ENCODE measurements around the gene ZDHHC6. TPM values are rescaled to one million over a fixed set of nuclear protein-coding genes. Genes with fewer than 3 reads are reported as not detected.
"Not testable (repeated sequence)": the region's sequence is repeated elsewhere in the genome, so short reads cannot be mapped to it uniquely, and the experiment has no call there.

Gene ZDHHC6
- total RNA-seq, 1 donor from 2014 or later = 33.0 TPM

GRCh38 chr10:112393827-112394226 is 52.9 kb downstream of the ZDHHC6 start:
- Mint-ChIP-seq H3K27ac (ENCODE audit: unreplicated experiment) (no peak overlapping the region), H3K4me3 (ENCODE audit: unreplicated experiment) (no peak overlapping the region), H3K27me3 (ENCODE audit: unreplicated experiment) (no peaks in the 10 kb centered on the region), H3K9me3 (ENCODE audit: unreplicated experiment) (no peaks in the 10 kb centered on the region), H3K36me3 (ENCODE audit: unreplicated experiment) (no peaks in the 10 kb centered on the region), H3K4me1 (ENCODE audit: low read depth, unreplicated experiment) (no peaks in the 10 kb centered on the region)
- no peak for DNase-seq
- TF ChIP-seq CTCF (IDR thresholded peaks at IDR 0.05; ENCODE audit: partially characterized antibody, unreplicated experiment) = no peak

GRCh38 chr10:112393341-112393740 is 53.4 kb downstream of the ZDHHC6 start:
- Mint-ChIP-seq H3K36me3 (ENCODE audit: unreplicated experiment) (no peaks in the 10 kb centered on the region), H3K4me1 (ENCODE audit: low read depth, unreplicated experiment) (no peaks in the 10 kb centered on the region), H3K9me3 (ENCODE audit: unreplicated experiment) (no peaks in the 10 kb centered on the region), H3K27me3 (ENCODE audit: unreplicated experiment) (no peaks in the 10 kb centered on the region), H3K27ac (ENCODE audit: unreplicated experiment) (no peak overlapping the region), H3K4me3 (ENCODE audit: unreplicated experiment) (no peak overlapping the region)
- no peak for TF ChIP-seq CTCF (IDR thresholded peaks at IDR 0.05; ENCODE audit: partially characterized antibody, unreplicated experiment)
- DNase-seq = no peak

GRCh38 chr10:112390125-112390703 is 56.5 kb downstream of the ZDHHC6 start:
- Mint-ChIP-seq H3K27me3 (ENCODE audit: unreplicated experiment) (no peaks in the 10 kb centered on the region), H3K9me3 (ENCODE audit: unreplicated experiment) (no peaks in the 10 kb centered on the region), H3K27ac (ENCODE audit: unreplicated experiment) (no peak overlapping the region), H3K4me3 (ENCODE audit: unreplicated experiment) (no peak overlapping the region), H3K36me3 (ENCODE audit: unreplicated experiment) (no peaks in the 10 kb centered on the region), H3K4me1 (ENCODE audit: low read depth, unreplicated experiment) (no peaks in the 10 kb centered on the region)
- DNase-seq = no peak
- no peak for TF ChIP-seq CTCF (IDR thresholded peaks at IDR 0.05; ENCODE audit: partially characterized antibody, unreplicated experiment)

DNA sequence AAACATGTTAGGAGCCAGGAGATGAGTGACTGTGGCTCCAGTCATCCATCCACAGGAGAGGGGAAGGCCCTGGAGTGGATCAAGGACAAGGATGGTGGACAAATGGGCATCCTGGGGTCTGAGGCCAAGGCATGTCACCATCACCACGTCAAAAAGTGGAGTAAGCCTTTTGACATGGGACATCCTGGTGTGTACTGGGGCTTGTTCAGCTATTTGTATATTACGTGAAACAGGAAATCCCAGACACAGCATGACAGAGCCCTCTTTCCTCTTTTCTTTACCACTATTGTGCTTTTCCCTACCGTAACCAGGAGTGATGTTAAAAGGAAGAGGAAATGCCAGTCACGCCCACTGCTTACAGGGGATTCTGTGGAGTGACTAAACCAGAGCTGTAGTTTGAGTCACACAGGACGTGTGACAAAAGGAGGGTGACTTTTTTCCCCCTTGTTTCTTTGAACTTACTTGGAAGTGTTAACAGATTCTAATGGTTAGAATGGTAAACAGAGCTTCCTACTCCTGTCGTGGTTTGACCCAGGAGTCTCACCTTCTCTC is 57.4 kb downstream of the ZDHHC6 start:
- TF ChIP-seq CTCF (IDR thresholded peaks at IDR 0.05; ENCODE audit: partially characterized antibody, unreplicated experiment) = no peak
- no peaks in the 10 kb centered on the region for H3K36me3 Mint-ChIP-seq (ENCODE audit: unreplicated experiment)
- H3K27me3 Mint-ChIP-seq (ENCODE audit: unreplicated experiment) = no peaks in the 10 kb centered on the region
- H3K4me1 Mint-ChIP-seq (ENCODE audit: low read depth, unreplicated experiment) = no peaks in the 10 kb centered on the region
- no peaks in the 10 kb centered on the region for H3K9me3 Mint-ChIP-seq (ENCODE audit: unreplicated experiment)
- DNase-seq = no peak
- H3K27ac Mint-ChIP-seq (ENCODE audit: unreplicated experiment) = no peak overlapping the region
- H3K4me3 Mint-ChIP-seq (ENCODE audit: unreplicated experiment) = no peak overlapping the region

DNA sequence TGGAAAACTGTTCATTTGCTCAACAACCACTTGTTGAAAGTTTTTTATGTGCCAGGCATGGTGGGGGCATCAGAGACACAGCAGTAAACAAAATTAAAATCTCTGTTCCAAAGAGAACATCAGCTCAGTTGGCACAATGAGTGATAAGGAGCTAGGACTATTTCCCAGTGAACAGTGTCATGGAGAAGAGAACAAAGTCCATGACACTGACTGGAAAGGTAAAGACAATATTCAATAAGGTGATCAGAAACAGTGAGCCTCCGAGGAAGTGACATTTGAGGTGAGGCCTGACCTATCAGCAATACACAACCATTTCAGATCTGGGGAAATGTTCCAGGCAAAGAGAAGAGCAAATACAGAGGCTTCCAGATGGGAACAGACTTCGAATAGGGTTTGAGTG is 58.2 kb downstream of the ZDHHC6 start:
- Mint-ChIP-seq H3K4me1 (ENCODE audit: low read depth, unreplicated experiment) (no peaks in the 10 kb centered on the region), H3K36me3 (ENCODE audit: unreplicated experiment) (no peaks in the 10 kb centered on the region), H3K9me3 (ENCODE audit: unreplicated experiment) (no peaks in the 10 kb centered on the region), H3K4me3 (ENCODE audit: unreplicated experiment) (no peak overlapping the region), H3K27ac (ENCODE audit: unreplicated experiment) (no peak overlapping the region), H3K27me3 (ENCODE audit: unreplicated experiment) (no peaks in the 10 kb centered on the region)
- TF ChIP-seq CTCF (IDR thresholded peaks at IDR 0.05; ENCODE audit: partially characterized antibody, unreplicated experiment) = no peak
- DNase-seq = no peak

DNA sequence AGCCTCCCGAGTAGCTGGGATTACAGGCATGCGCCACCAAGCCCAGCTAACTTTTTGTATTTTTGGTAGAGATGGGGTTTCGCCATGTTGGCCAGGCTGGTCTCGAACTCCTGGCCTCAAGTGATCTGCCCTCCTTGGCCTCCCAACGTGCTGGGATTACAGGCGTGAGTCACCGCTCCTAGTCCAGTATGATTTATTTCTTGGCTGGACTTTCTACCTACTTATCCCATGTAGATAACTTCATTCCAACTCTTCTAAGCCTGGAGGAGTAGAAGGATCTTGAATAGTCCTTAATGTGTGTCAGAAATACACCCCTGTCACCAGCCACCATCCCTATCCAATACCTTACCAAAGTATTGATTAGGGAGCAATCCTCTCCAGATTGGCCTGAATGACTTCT is 58.7 kb downstream of the ZDHHC6 start:
- H3K36me3 Mint-ChIP-seq (ENCODE audit: unreplicated experiment); DNase-seq; H3K27me3 Mint-ChIP-seq (ENCODE audit: unreplicated experiment); H3K9me3 Mint-ChIP-seq (ENCODE audit: unreplicated experiment); H3K4me3 Mint-ChIP-seq (ENCODE audit: unreplicated experiment); H3K27ac Mint-ChIP-seq (ENCODE audit: unreplicated experiment); H3K4me1 Mint-ChIP-seq (ENCODE audit: low read depth, unreplicated experiment): not testable (repeated sequence)
